Globus pallidus (tissue), 1 donor: ENCODE results near the gene STK33.

Source experiments
- DNase-seq: peaks from one replicate; pipeline ENCODE4 v3.0.0-alpha.2; 2015; ENCODE audit warnings: low spot score

STK33 gene

DNA sequence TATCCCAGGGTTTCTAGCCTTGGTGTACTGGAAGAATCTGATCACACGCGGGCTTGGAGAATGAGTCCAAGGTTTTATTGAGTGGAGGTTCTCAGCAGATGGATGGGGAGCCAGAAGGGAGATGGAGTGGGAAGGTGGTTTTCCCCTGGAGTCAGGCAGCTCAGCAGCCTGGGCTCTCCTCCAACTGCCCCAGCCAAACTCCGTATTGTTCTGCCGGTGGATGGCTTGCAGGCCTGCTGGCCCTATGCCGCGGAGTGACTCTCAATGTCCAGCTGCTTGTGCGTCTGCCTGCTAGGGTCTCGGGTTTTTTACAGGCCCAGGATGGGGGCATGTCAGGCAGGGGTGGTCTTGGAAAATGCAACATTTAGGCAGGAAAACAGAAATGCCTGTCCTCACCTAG is 168.0 kb downstream of the STK33 start:
- DNase-seq = peak; percentile 31

DNA sequence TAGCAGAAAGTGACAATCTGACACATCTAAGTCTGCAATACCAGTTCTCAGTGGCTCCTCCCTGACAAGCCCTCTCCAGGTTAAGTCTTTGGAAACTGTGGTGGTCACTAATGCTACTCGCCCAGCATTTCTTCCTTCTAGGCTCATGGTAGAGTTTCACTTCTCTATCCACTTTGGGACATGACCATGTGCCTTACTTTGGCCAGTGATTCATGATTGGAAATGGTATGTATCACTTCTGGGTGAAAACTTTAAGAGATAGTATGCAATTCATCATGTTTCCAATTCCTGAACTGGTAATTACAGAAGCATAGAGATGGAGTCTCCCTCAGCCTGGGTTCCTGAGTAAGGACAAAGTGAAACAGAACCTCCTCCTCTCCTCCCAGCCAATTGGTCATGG is 178.8 kb downstream of the STK33 start:
- DNase-seq = no peak

DNA sequence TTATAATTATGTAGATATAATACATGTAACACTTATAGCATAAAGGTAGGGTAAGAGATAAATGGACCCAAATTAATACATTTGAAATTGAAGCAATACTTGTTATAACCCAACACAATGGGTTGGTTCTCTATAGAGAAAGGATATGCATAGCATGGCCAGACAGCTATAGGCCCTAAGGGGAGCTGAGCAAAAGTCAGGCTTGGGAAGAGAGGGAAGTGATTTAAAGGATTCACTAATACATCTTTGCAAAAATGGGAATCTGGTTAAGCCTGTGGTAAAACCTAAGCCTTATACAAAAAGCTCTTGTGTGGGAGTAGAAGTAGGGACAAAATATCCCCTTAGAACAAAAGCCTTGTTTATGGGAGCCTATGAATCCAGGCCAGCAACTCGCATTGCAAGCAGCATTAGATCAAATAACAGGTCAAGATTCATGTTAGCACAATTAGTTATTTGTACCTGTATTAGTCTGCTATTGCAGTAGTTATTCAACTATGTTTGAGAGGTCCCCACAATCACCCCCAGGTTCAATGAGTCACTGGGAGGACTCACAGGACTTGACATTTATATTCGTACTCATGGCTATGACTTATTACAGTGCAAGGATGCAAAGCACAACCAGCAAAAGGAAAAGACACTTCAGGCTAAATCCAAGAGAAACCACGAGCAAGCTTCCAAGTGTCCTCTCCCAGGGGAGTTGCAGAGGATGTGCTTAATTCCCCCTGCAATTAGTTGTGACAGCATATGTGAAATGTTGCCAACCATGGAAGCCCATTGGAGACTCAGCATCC is 185.7 kb downstream of the STK33 start:
- peak; percentile 28 for DNase-seq

DNA sequence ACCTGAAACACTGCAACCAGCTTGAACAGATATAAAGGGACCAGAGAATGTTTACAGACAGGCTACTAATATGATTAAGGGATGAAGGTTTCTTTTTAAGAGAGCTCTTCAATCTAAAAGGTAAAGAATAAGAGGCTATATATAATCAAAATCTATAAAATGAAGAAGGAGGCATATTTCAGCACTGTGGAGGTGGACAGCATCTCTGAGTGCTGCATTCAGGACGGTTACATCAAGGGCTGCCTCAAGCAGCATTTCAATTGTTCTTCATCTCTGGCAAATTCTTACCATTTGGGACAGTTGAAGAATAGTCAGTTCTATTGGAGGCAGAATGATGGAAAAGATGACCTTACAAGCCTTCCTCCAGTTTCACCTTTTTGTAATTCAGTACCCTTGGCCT is 190.7 kb downstream of the STK33 start:
- no peak for DNase-seq

DNA sequence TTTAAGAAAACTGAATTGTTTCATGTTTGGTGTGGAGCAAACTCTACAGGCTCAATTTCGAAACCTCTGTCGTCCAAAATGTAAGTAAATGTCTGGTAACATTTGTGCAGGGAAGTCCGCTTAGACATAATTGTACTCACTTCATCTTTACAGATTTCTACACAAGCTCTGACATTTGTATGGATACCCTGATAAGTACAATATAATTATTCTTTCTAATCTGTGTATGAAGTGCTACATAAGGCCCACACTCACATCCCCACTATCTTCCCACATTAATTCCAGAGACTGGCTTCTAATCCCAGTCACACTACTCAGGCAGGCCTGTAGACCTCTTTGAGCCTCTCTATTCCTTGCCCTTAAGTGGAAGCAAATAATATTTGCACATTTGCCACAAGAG is 201.1 kb downstream of the STK33 start:
- DNase-seq = no peak

DNA sequence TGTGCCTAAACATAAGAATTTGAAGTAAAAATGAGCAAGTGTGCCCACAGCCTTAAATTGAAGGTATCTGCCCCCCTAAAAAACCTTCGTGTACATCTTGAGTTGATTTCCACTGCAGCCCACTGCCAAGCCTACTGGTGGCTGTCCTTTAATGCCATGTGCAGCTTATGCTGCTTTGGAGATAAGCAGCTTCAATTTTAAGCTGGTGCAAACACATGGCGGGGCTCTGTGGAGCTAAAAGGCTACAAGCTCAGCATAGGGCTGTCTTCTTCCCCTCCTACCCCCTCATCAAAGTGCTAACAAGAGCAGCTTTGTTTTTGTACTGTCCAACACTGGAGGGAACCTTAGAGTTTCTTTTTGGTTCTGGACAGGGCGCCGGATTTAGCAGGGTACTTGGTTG is 201.9 kb downstream of the STK33 start:
- DNase-seq = peak; percentile 28

DNA sequence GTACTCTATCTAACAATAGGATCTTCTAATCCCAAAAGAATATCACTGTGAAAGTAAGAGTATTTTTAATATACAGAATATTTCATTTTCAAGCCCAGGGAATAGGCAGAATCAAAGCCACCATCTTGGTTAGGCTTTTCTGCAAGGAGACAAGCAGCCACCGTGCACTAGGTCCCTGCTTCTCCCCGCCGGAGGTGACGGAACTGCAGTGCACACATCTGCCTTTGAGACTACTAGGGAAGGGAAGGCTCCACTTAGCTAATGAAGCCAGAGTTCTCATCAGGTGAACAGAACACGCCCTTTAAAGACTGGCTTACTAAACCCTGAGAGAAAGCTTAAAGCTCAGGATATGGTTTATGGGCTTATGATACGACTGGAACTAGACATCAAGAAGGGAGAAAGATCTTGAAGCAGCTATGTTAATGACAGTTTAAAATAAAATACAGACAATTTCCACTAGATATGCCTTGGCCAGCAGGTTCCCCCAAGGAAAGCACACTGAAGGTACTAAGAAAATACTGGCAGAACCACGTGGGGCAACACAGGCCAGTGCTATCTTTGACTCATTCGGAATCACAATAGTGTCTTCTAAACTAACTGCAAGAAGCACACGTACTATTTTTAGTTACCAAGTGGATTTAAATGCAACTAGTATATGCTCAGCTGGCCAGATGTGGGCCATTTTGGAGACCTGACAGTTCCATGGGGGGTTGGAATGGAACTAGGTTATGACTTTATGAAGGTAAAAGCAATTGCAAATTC is 203.0 kb downstream of the STK33 start:
- no peak for DNase-seq

DNA sequence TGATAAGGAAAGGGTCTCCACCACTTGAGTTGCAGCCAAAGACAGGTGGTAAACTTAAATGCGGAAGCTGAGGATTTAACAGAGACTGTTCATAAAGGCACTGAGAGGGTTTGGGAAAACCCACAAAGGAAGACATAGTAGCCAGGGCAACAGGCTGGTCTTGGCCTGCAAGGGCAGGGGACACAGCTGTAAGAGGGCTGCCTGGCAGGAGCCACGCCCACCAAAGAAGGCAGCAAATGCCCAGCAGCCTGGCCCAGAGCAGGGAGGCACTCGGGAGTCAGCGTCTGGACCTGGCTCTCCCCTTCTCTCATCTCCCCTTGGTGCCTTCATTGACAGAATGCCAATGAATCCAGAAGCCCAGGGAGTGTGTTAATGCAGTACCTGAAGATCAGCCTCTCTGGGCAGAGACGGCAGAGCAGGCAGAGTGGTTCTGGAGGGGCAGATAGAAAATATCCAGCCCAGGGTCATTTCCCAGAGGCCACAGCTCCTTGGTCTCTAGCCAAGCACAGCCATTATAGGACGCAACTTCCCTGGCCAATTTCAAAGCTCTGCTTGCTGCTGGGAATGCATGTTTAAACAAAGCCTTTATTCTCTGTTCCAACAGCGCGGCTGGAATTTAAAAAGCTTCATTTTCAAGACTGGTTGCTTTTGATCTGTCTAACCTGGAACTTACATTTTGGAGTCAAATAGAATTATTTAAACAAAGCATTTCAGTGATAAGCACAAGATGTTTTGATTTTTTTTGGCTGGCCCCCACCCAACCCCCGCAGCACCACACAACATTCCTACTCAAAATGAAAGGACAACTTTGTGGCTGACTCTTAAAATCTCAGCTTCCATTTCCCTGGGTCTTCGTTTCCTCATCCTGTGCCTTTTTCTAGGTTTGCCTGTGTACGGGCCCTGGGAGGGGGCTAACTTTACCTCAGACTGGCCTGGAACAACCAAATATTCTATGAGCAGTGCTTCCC is 204.7 kb downstream of the STK33 start:
- peak; percentile 59 for DNase-seq

DNA sequence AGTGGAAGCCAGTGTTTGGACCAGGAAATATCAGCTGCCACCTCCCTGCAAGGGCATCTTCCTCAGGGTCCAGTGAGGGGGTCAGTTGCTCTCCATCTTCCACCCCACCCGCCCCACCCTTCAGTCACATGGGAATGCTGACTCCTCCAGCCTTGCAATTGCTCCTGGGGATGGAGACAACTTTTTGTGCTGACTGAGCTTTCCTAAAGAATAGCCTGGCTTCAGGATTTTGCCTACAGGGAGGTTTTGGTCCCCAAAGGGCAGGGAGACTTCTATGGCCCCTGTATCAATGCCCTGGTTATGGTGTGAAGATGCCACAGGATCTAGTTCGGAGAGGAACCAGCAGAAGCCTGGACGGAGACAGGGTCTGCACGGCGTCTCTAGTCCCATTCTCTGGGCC is 206.3 kb downstream of the STK33 start:
- DNase-seq = no peak

DNA sequence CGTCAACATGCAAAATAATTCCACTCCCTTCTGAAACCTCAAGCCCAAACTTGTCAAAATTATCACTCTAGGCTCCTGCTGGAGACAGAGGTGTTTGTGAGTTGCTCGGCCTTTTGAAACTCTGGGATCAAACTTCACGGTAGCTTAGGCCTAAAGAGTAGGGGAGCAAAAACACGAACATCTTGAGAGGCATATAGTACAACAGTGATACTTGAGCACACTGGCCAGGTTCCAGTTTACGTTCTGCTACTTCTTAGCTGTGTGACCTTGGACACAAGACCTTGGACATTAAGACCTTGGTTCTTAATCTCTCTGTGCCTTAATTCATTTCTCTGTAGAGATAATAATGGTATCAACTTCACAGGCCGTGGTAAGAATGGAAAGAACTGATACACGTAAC is 206.9 kb downstream of the STK33 start:
- no peak for DNase-seq

DNA sequence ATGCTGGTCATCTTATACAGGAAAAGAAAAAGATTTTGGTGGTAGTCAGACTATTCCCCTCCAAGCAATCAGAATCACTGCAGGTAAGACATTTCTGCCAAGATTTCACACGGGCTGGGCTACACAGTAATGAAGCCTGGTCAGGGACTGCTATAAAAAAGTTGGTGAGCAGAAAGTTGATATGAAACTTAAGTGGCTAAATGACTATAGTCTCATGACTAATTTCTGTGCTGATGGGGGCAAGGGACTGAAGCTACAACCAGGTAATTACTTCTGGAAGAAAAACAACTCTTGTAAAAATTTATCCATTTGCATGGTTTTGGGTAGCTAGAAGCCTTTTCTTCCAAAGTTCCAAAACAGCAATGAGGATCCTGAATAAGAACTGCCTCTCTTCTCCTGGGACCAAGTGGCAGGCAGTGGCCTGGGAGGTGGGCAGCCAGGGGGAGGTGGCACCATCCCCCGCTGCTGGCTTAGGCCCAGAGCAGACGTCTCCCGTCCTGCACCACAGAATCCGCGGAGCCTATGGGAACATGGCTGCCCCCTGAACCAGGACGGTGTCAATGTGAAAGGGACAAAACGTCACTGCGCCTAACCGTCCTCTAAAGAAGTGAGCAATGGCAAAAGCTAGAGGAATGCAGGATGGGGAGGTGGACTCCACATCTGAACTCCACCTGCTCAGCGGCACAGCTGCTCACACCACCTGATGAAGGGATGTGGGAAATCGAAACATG is 207.7 kb downstream of the STK33 start:
- DNase-seq = no peak

DNA sequence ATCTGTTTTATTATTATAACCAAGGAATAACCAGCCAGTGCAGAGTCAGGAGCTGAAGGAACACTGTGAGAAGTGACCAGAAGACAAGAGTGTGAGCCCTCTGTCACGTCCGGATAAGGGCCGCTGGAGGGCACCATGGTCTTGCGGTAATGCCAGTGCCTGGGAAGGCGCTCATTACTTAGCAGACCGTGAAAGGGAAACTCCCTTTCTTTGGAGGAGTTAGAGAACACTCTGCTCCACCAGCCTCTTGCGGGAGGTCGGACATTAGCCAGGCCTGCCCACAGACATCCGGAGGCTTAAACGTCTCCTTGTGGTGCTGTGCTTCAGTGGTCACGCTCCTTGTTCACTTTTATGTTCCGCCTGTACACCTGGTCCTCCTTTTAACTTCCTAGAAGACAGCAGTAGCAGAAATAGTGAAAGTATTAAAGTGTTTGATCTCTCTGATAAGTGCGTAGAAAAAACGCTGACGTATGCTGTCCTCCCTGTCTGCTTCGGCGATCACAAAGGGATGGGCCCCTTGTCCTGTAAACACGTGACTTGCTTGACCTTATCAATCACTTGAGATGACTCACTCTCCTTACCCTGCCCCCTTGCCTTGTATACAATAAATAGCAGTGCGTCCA is 209.7 kb downstream of the STK33 start:
- DNase-seq = no peak

DNA sequence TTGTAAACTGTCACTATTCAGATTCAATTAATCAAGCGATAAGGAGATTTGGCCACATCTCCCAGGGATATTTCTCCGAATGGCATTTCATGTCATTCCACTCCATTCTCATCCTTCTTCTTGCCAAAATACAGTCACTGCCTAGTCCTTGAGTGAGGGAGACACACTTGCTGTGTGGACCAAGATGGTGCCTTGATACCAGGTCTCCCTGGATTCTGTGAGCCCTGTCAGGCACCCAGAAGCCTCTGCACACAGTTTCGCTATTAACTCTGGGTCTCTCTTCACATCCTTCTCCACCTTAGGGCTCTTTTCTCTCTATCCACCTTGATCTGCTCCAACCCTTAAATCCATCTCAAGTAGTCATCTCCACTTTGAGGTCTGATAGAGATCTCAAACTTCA is 210.4 kb downstream of the STK33 start:
- DNase-seq = no peak

DNA sequence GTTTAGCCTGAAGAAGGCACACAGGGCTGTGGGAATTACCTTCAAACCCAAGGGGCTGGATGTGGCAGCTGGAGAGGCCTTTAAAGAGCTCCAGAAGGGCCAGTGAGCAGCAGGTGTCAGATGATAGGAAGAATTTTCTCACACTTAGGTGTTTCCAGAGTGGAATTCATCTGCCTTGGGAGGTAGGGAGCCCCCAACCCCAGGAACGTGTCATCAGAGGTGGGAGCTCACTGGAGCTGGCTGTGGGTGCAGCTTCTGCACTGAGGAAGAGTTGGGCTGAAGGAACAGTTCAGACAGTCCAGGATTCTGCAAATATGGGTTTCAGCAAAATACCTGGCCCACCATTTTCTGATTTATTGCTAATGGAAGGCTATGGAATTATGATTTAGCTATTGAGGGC is 210.8 kb downstream of the STK33 start:
- no peak for DNase-seq

DNA sequence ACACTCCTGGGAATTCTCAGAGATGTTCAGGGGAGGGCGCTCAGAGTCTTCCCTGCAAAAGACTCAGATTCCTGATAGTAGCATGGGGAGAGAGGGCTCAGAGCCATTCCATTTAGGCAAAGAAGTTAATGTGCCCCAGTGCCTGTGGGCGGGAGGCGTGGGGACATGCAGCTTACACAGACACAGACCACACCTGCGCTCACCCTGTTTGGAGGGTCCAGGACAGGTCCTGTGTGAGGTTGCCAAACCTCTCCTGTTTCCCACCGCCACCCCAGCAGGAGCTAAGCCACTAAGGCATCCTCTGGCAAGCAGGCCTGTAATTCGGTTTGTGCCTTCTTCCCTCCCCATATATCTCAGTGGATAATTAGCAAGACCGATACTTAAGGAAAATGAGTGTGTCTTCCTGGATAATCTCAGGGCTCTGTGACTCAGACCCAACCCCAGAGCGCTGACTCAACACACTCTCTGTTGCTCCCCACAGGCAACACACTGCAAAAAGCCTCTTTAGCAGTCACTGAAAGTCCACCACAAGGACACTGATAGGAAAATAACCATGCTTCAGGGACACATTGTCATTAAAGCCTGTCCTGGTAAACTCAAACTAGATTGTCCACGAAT is 211.5 kb downstream of the STK33 start:
- DNase-seq = no peak

DNA sequence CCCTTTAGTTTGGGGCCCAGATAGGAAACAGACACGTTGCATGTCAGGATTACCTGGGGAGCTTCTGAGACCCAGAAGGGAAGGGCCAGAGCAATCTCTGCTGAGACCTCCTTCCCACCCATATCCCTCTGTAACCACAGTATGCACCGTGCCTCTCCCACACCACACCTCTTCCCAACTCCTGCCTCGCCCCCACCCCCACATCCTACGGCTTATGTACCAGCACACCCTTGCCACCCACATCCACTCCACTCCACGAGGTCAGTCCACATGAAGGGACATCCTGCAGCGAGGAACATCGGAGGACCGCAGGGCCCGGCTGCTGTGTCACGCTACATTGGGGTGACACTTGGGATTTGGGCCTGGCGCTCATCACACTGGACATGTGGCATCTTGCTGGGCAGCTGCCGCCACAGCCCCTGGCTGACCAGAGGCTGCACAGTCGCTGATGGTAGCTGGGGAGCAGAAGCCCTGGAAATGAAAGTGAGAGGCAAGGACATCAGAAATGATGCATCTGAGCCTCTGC is 212.1 kb downstream of the STK33 start:
- no peak for DNase-seq

DNA sequence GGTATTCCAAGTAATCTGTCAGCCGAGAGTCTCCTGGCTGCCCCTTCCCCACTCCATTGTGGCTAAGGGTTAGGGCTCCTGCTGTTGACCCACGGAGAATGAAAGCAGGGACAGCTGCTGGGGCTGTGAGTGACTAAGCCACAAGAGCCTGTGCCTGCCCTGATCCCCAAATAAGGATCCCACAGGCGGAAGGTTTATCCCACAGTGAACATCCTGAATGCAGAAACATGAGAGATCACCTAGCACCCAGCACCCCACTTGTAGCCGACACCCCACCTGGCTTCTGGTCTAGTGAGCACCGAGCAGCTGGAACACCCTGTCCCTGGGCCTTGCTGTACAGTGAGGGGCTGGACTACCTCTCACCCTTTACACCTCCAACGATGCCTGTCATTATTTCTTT is 212.7 kb downstream of the STK33 start:
- DNase-seq = no peak

DNA sequence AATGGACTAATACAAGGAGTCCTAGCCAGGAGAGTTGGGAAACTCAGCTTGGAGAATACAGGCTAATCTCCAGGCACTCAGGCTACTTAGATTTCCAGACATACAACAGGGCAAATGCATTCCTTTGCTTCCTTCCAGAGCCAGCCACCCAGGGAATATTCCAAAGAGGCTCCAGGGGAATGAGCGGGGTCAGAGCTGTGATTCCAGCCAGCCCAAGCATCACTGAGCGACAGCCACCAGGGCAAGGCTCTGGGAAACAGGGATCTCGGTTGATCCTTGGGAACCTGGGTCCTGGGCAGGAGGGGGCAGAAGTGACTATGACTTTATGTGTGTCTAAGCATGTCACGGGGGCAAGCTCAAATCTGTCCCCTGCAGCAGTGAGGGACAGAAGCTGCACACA is 218.1 kb downstream of the STK33 start:
- DNase-seq = no peak

DNA sequence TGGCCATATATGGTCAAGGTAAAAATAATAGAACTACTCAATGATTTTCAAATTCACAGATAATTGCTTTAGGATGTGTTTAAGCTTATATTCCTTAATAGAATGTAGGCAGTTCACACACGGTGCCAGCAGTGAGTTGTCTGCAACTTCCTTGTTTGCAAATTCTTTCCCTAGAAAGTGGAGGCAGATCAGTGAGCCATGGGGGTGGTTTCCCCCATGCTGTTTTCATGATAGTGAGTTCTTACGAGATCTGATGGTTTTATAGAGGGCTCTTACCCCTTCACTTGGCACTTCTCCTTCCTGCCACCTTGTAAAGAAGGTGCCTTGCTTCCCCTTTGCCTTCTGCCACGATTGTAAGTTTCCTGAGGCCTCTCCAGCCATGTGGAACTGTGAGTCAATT is 218.6 kb downstream of the STK33 start:
- no peak for DNase-seq

DNA sequence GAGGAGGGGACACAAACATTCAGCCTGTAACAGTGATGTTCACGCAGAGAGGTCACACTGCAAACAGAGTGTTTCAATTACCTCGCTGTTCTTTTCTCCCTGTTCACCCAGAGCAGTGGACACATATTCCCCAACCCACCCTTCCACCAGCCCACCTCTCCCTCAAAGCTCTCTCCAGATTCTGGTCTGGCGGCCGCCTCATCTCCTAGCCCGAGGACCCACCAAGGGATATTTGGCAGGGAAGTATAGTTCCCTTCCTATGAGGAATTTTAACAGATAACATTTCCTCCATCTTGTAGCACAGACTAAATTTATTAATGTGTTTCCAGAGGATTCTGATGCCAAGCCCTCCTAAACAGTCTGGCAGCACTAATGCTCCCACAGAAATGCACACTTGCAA is 219.3 kb downstream of the STK33 start:
- no peak for DNase-seq
